SK-N-SH (cell line): Measurements from ENCODE around the gene FRMD1. TPM values are rescaled to one million over a fixed set of nuclear protein-coding genes. Genes with fewer than 3 reads are reported as not detected.

Source experiments
- CTCF ChIA-PET: fragments of 300-600, 350-600 bp; formaldehyde crosslinking; extraction: SDS; loops from one replicate; lab custom pipeline; 2021; lab: Yijun Ruan, JAX
- POLR2A ChIA-PET: fragments of 350-600 bp; sonication (Branson Sonifier 250); formaldehyde crosslinking; extraction: SDS; loops from one replicate; lab custom pipeline; 2020; ENCODE audit warnings: antibody characterized with exemption, inconsistent platforms; lab: Yijun Ruan, JAX
- DNase-seq: peaks from one replicate; pipeline ENCODE4 v3.0.0; 2012
- H2AFZ ChIP-seq: fragments of 200-600 bp; sonication (generic); 2 replicates; pipeline ENCODE4 v1.8.1; 2016; ENCODE audit warnings: antibody characterized with exemption, mild to moderate bottlenecking, low read depth
- H3F3A ChIP-seq: fragments of 200-600 bp; sonication (generic); replicated peaks from 2 replicates; pipeline ENCODE3; 2016; ENCODE audit warnings: antibody characterized with exemption, mild to moderate bottlenecking; ENCODE audit not compliant: insufficient read depth
- H3K27ac ChIP-seq, 2 experiments: fragments of 200-500 bp in 1 of 2; fragments of 200-600 bp in 1 of 2; sonication (Bioruptor generic) in 1 of 2; sonication (generic), shearing (Covaris generic) in 1 of 2; 2 replicates each; pipeline versions ENCODE4 v1.5.1 to v1.6.1; 2014 to 2016; ENCODE audit warnings: low read depth in 2 of 2, inconsistent platforms in 1 of 2, low read length in 1 of 2, mild to moderate bottlenecking in 1 of 2, mixed read lengths in 1 of 2
- H3K27me3 ChIP-seq: fragments of 200-600 bp; sonication (generic), shearing (Covaris generic); 2 replicates; pipeline ENCODE4 v1.6.1; 2016; ENCODE audit warnings: mixed run types; ENCODE audit not compliant: insufficient read depth
- H3K36me3 ChIP-seq, 2 experiments: fragments of 200-500 bp in 1 of 2; fragments of 200-600 bp in 1 of 2; sonication (Bioruptor generic) in 1 of 2; sonication (generic) in 1 of 2; replicated peaks in 1 of 2; 2 replicates each; pipeline versions ENCODE3 to v1.5.1; 2014 to 2016; ENCODE audit warnings: low read length in 1 of 2, mild to moderate bottlenecking in 1 of 2; ENCODE audit not compliant: insufficient read depth in 2 of 2, control insufficient read depth in 1 of 2
- H3K4me1 ChIP-seq, 2 experiments: fragments of 200-500 bp in 1 of 2; fragments of 200-600 bp in 1 of 2; sonication (Bioruptor generic) in 1 of 2; sonication (generic), shearing (Covaris generic) in 1 of 2; 2 replicates each; pipeline versions ENCODE4 v1.5.1 to v1.6.1; 2014 to 2016; ENCODE audit warnings: low read depth in 1 of 2, low read length in 1 of 2, mixed run types in 1 of 2; ENCODE audit not compliant: insufficient read depth in 2 of 2, control insufficient read depth in 1 of 2
- H3K4me2 ChIP-seq: fragments of 200-600 bp; sonication (generic), shearing (Covaris generic); 2 replicates; pipeline ENCODE4 v1.6.1; 2017; ENCODE audit warnings: mixed run types
- H3K4me3 ChIP-seq, 2 experiments: fragments of 200-500 bp in 1 of 2; fragments of 200-600 bp in 1 of 2; sonication (Bioruptor generic) in 1 of 2; sonication (generic), shearing (Covaris generic) in 1 of 2; 2 replicates each; pipeline versions ENCODE4 v1.5.1 to v1.8.1; 2014 to 2016; ENCODE audit warnings: low read depth in 2 of 2, inconsistent platforms in 1 of 2, low read length in 1 of 2, mild to moderate bottlenecking in 1 of 2, mixed read lengths in 1 of 2, moderate library complexity in 1 of 2
- H3K79me2 ChIP-seq: fragments of 200-600 bp; sonication (generic); 2 replicates; pipeline ENCODE4 v1.8.1; 2017; ENCODE audit warnings: mild to moderate bottlenecking; ENCODE audit not compliant: insufficient read depth
- H3K9ac ChIP-seq: fragments of 200-600 bp; sonication (generic); 2 replicates; pipeline ENCODE4 v1.6.1; 2017; ENCODE audit warnings: mixed run types
- H3K9me2 ChIP-seq: fragments of 200-600 bp; sonication (generic); 2 replicates; pipeline ENCODE4 v1.6.1; 2017; ENCODE audit warnings: mixed run types
- H3K9me3 ChIP-seq: fragments of 200-600 bp; sonication (generic); 2 replicates; pipeline ENCODE4 v1.6.1; 2017; ENCODE audit warnings: mixed run types, mild to moderate bottlenecking, moderate library complexity
- H4K20me1 ChIP-seq: fragments of 200-600 bp; sonication (generic); 2 replicates; pipeline ENCODE4 v1.6.1; 2017; ENCODE audit warnings: mild to moderate bottlenecking, mixed run types; ENCODE audit not compliant: insufficient read depth
- CHD2 ChIP-seq: fragments of 150-350 bp; IDR thresholded peaks from 2 replicates; pipeline ENCODE4 v1.6.1; 2018; ENCODE audit warnings: low read length; ENCODE audit not compliant: partially characterized antibody
- ELF1 ChIP-seq: IDR thresholded peaks from 2 replicates; pipeline ENCODE4 v1.4.0; 2012
- FOSL2 ChIP-seq: IDR thresholded peaks from 2 replicates; pipeline ENCODE4 v1.4.0; 2012; ENCODE audit warnings: low read depth, mild to moderate bottlenecking, moderate library complexity, borderline replicate concordance
- FOXJ3 ChIP-seq: sonication (generic); formaldehyde crosslinking; IDR thresholded peaks from 2 replicates; pipeline ENCODE4 v1.5.1; 2020; ENCODE audit warnings: mild to moderate bottlenecking, missing genetic modification reagents
- RAD21 ChIP-seq: IDR thresholded peaks from 2 replicates; pipeline ENCODE4 v1.6.1; 2012; ENCODE audit warnings: mild to moderate bottlenecking, low read length
- RFX5 ChIP-seq: IDR thresholded peaks from 2 replicates; pipeline ENCODE4 v1.6.1; 2012; ENCODE audit warnings: mild to moderate bottlenecking, improper control_type of control experiment, low read length
- RXRA ChIP-seq: IDR thresholded peaks from 2 replicates; pipeline ENCODE4 v1.4.0; 2012; ENCODE audit warnings: low read depth, mild to moderate bottlenecking, borderline replicate concordance
- TCF12 ChIP-seq: IDR thresholded peaks from 2 replicates; pipeline ENCODE4 v1.4.0; 2012
- WGBS: methylation state at CpG from one replicate; pipeline ENCODE4 v1.1.6; 2017; ENCODE audit warnings: low lambda C conversion rate; 5-methylcytosine and 5-hydroxymethylcytosine counted together
- polyA plus RNA-seq, 3 experiments: library from polyadenylated mRNA; depleted of rRNA; stranded (reverse); fragments of >200 nt; gene quantifications; 2 replicates each; pipeline ENCODE4 v1.2.3, GENCODE V29; 2012
- TF ChIP-seq, protein P1 (sequence below): fragments of 200-600 bp; sonication (generic); IDR thresholded peaks from 2 replicates; pipeline ENCODE4 v1.6.1; 2017; ENCODE audit warnings: antibody characterized with exemption, mild to moderate bottlenecking, moderate library complexity
- TF ChIP-seq, protein P2 (sequence below): IDR thresholded peaks from 2 replicates; pipeline ENCODE4 v1.6.1; 2012; ENCODE audit warnings: mild to moderate bottlenecking, low read depth, low read length, moderate library complexity
- TF ChIP-seq, protein P3 (sequence below): IDR thresholded peaks from 2 replicates; pipeline ENCODE4 v1.4.0; 2012; ENCODE audit warnings: low read depth, borderline replicate concordance
- TF ChIP-seq, protein P4 (sequence below): IDR thresholded peaks from 2 replicates; pipeline ENCODE4; 2012

Gene FRMD1
- polyA plus RNA-seq, 1 of the 3 experiments (the other 2 are of a cell fraction): not detected

DNA sequence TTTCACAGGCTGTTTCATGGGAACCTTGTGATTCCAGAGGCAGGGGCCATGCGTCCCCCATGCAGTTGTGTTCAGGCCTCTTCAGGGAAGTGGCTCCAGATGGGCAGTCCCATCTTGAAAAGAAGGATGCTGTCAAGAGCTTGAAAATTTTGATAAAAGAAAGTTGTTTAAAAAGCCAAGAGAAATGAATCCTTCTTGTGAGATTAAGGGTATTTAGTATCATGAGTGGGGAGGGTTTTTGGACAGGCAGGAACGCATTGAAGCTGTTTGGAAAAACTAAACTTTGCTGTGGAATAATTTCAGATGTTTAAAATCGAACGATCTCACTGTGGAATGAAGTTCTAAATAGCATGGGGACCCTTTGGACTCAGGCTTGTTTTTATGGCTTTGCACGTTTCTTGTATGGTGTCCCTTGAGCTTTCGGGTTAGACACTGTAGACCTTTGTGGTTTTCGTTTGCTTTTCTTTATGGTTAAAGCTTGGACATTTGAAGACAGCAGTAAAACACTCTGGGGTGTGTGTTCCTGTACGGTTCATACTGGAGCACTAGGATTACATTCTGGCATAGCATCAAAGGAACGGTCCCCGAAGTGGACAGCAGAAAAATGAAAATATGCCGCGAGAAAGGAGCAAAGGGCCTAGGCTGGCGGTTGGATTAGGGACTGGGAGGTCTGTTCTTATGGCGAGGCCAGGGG is 63.4 kb downstream of the FRMD1 start:
- no peaks in the 10 kb centered on the region for H3K79me2 ChIP-seq
- TF ChIP-seq RXRA (no peak), RFX5 (no peak), FOSL2 (no peak), TCF12 (no peak), RAD21 (no peak), ELF1 (no peak), FOXJ3 (CRISPR knock-in tag) (no peak), CHD2 (no peak)
- TF ChIP-seq, protein P1, sequence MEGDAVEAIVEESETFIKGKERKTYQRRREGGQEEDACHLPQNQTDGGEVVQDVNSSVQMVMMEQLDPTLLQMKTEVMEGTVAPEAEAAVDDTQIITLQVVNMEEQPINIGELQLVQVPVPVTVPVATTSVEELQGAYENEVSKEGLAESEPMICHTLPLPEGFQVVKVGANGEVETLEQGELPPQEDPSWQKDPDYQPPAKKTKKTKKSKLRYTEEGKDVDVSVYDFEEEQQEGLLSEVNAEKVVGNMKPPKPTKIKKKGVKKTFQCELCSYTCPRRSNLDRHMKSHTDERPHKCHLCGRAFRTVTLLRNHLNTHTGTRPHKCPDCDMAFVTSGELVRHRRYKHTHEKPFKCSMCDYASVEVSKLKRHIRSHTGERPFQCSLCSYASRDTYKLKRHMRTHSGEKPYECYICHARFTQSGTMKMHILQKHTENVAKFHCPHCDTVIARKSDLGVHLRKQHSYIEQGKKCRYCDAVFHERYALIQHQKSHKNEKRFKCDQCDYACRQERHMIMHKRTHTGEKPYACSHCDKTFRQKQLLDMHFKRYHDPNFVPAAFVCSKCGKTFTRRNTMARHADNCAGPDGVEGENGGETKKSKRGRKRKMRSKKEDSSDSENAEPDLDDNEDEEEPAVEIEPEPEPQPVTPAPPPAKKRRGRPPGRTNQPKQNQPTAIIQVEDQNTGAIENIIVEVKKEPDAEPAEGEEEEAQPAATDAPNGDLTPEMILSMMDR: no peak
- TF ChIP-seq, protein P2, sequence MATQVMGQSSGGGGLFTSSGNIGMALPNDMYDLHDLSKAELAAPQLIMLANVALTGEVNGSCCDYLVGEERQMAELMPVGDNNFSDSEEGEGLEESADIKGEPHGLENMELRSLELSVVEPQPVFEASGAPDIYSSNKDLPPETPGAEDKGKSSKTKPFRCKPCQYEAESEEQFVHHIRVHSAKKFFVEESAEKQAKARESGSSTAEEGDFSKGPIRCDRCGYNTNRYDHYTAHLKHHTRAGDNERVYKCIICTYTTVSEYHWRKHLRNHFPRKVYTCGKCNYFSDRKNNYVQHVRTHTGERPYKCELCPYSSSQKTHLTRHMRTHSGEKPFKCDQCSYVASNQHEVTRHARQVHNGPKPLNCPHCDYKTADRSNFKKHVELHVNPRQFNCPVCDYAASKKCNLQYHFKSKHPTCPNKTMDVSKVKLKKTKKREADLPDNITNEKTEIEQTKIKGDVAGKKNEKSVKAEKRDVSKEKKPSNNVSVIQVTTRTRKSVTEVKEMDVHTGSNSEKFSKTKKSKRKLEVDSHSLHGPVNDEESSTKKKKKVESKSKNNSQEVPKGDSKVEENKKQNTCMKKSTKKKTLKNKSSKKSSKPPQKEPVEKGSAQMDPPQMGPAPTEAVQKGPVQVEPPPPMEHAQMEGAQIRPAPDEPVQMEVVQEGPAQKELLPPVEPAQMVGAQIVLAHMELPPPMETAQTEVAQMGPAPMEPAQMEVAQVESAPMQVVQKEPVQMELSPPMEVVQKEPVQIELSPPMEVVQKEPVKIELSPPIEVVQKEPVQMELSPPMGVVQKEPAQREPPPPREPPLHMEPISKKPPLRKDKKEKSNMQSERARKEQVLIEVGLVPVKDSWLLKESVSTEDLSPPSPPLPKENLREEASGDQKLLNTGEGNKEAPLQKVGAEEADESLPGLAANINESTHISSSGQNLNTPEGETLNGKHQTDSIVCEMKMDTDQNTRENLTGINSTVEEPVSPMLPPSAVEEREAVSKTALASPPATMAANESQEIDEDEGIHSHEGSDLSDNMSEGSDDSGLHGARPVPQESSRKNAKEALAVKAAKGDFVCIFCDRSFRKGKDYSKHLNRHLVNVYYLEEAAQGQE: no peak
- TF ChIP-seq, protein P3, sequence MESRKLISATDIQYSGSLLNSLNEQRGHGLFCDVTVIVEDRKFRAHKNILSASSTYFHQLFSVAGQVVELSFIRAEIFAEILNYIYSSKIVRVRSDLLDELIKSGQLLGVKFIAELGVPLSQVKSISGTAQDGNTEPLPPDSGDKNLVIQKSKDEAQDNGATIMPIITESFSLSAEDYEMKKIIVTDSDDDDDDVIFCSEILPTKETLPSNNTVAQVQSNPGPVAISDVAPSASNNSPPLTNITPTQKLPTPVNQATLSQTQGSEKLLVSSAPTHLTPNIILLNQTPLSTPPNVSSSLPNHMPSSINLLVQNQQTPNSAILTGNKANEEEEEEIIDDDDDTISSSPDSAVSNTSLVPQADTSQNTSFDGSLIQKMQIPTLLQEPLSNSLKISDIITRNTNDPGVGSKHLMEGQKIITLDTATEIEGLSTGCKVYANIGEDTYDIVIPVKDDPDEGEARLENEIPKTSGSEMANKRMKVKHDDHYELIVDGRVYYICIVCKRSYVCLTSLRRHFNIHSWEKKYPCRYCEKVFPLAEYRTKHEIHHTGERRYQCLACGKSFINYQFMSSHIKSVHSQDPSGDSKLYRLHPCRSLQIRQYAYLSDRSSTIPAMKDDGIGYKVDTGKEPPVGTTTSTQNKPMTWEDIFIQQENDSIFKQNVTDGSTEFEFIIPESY: no peak
- TF ChIP-seq, protein P4, sequence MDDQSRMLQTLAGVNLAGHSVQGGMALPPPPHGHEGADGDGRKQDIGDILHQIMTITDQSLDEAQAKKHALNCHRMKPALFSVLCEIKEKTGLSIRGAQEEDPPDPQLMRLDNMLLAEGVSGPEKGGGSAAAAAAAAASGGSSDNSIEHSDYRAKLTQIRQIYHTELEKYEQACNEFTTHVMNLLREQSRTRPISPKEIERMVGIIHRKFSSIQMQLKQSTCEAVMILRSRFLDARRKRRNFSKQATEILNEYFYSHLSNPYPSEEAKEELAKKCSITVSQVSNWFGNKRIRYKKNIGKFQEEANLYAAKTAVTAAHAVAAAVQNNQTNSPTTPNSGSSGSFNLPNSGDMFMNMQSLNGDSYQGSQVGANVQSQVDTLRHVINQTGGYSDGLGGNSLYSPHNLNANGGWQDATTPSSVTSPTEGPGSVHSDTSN: no peak
- TF ChIP-seq, all 33 proteins: peak for 0
- H3K4me2 ChIP-seq: no peak overlapping the region
- no peaks in the 10 kb centered on the region for H4K20me1 ChIP-seq
- no peak overlapping the region for H3K9ac ChIP-seq
- no peak overlapping the region for H3K4me3 ChIP-seq
- H3K27ac ChIP-seq: no peak overlapping the region
- H3F3A ChIP-seq: peaks cover 3% of the 10 kb centered on the region
- H2AFZ ChIP-seq: no peak overlapping the region
- WGBS: 54% methylated on average over 14 of the region's 14 CpGs
- no peaks in the 10 kb centered on the region; a peak in 1 of 4 replicates for H3K4me1 ChIP-seq
- ChIA-PET POLR2A (no interaction called here), CTCF (no interaction called here)
- no peaks in the 10 kb centered on the region for H3K36me3 ChIP-seq
- DNase-seq: no peak
- peaks cover 11% of the 10 kb centered on the region; the same call in 1 of the 2 replicates for H3K9me3 ChIP-seq
- no peaks in the 10 kb centered on the region for H3K9me2 ChIP-seq
- H3K27me3 ChIP-seq: no peaks in the 10 kb centered on the region
